ENCODE results near the gene LIPM. TPM values are rescaled to one million over a fixed set of nuclear protein-coding genes. Genes with fewer than 3 reads are reported as not detected.

LIPM gene
- total and polyA plus RNA-seq, 2 donors from 2014 or later, result not detected

GRCh38 chr10:88763441-88763840, 39.1 kb upstream of the LIPM start:
- no peaks in the 10 kb centered on the region for H3K27me3 ChIP-seq (ENCODE audit: control insufficient read depth, insufficient read depth, low read length)
- no peaks in the 10 kb centered on the region for H3K36me3 ChIP-seq (ENCODE audit: control insufficient read depth in 2 of 3, insufficient read depth in 3 of 3, low read length in 3 of 3)
- no peaks in the 10 kb centered on the region for H3K9me3 ChIP-seq (ENCODE audit: control insufficient read depth in 2 of 3, insufficient read depth in 1 of 3, low read length in 3 of 3)
- H3K9ac ChIP-seq (ENCODE audit: low read length in 3 of 3), result no peak overlapping the region
- DNase-seq (peak in 3 of 5 donors; percentile 11 to 45 (median 31)), FAIRE-seq (no peak)
- H3K27ac ChIP-seq (ENCODE audit: low read depth in 2 of 2, low read length in 2 of 2), result no peak overlapping the region
- no peaks in the 10 kb centered on the region for H3K4me1 ChIP-seq (ENCODE audit: control insufficient read depth in 2 of 3, insufficient read depth in 2 of 3, low read depth in 1 of 3, low read length in 3 of 3)
- no peak overlapping the region for H3K4me3 ChIP-seq (ENCODE audit: low read length in 3 of 3)
- intact Hi-C loops (cut with DNase I), result no loop called here
- no peak for TF ChIP-seq CTCF (IDR thresholded peaks at IDR 0.05; ENCODE audit: borderline replicate concordance, extremely low read depth, insufficient read depth)

- Histone ChIP-seq H3K36me3 (ENCODE audit: control insufficient read depth in 2 of 3, insufficient read depth in 3 of 3, low read length in 3 of 3) (no peaks in the 10 kb centered on the region), H3K27me3 (ENCODE audit: control insufficient read depth, insufficient read depth, low read length) (no peaks in the 10 kb centered on the region), H3K9me3 (ENCODE audit: control insufficient read depth in 2 of 3, insufficient read depth in 1 of 3, low read length in 3 of 3) (no peaks in the 10 kb centered on the region), H3K27ac (ENCODE audit: low read depth in 2 of 2, low read length in 2 of 2) (no peak overlapping the region), H3K4me3 (ENCODE audit: low read length in 3 of 3) (no peak overlapping the region), H3K9ac (ENCODE audit: low read length in 3 of 3) (no peak overlapping the region), H3K4me1 (ENCODE audit: control insufficient read depth in 2 of 3, insufficient read depth in 2 of 3, low read depth in 1 of 3, low read length in 3 of 3) (no peaks in the 10 kb centered on the region)
- no peak for TF ChIP-seq CTCF (IDR thresholded peaks at IDR 0.05; ENCODE audit: borderline replicate concordance, extremely low read depth, insufficient read depth)
- FAIRE-seq (no peak), DNase-seq (no peak)
- intact Hi-C loops (cut with DNase I), result no loop called here
These were observed 38.4 kb upstream of the LIPM start for GRCh38 chr10:88764110-88764509.

- H3K27ac ChIP-seq (ENCODE audit: low read depth in 2 of 2, low read length in 2 of 2), result no peak overlapping the region
- intact Hi-C loops (cut with DNase I), result no loop called here
- H3K9ac ChIP-seq (ENCODE audit: low read length in 3 of 3), result no peak overlapping the region
- H3K27me3 ChIP-seq (ENCODE audit: control insufficient read depth, insufficient read depth, low read length), result no peaks in the 10 kb centered on the region
- FAIRE-seq (no peak), DNase-seq (no peak)
- H3K9me3 ChIP-seq (ENCODE audit: control insufficient read depth in 2 of 3, insufficient read depth in 1 of 3, low read length in 3 of 3), result no peaks in the 10 kb centered on the region
- no peak overlapping the region for H3K4me3 ChIP-seq (ENCODE audit: low read length in 3 of 3)
- TF ChIP-seq CTCF (IDR thresholded peaks at IDR 0.05; ENCODE audit: borderline replicate concordance, extremely low read depth, insufficient read depth), result no peak
- no peaks in the 10 kb centered on the region for H3K36me3 ChIP-seq (ENCODE audit: control insufficient read depth in 2 of 3, insufficient read depth in 3 of 3, low read length in 3 of 3)
- no peaks in the 10 kb centered on the region for H3K4me1 ChIP-seq (ENCODE audit: control insufficient read depth in 2 of 3, insufficient read depth in 2 of 3, low read depth in 1 of 3, low read length in 3 of 3)
These were observed 36.7 kb upstream of the LIPM start for GRCh38 chr10:88765816-88766215.

GRCh38 chr10:88769384-88769783, 33.1 kb upstream of the LIPM start:
- Histone ChIP-seq H3K4me1 (ENCODE audit: control insufficient read depth in 2 of 3, insufficient read depth in 2 of 3, low read depth in 1 of 3, low read length in 3 of 3) (no peaks in the 10 kb centered on the region), H3K36me3 (ENCODE audit: control insufficient read depth in 2 of 3, insufficient read depth in 3 of 3, low read length in 3 of 3) (no peaks in the 10 kb centered on the region), H3K9ac (ENCODE audit: low read length in 3 of 3) (no peak overlapping the region), H3K27ac (ENCODE audit: low read depth in 2 of 2, low read length in 2 of 2) (no peak overlapping the region), H3K4me3 (ENCODE audit: low read length in 3 of 3) (no peak overlapping the region), H3K9me3 (ENCODE audit: control insufficient read depth in 2 of 3, insufficient read depth in 1 of 3, low read length in 3 of 3) (peaks cover 0 to 3% (median 0%) of the 10 kb centered on the region in 3 donors), H3K27me3 (ENCODE audit: control insufficient read depth, insufficient read depth, low read length) (no peaks in the 10 kb centered on the region)
- intact Hi-C loops (cut with DNase I), result no loop called here
- FAIRE-seq (no peak), DNase-seq (no peak)
- no peak for TF ChIP-seq CTCF (IDR thresholded peaks at IDR 0.05; ENCODE audit: borderline replicate concordance, extremely low read depth, insufficient read depth)
